Panc1 (cell line): ENCODE results near the gene SLC9A9. TPM values are rescaled to one million over a fixed set of nuclear protein-coding genes. Genes with fewer than 3 reads are reported as not detected.

Experiments used
- ATAC-seq: fragments of 200-7000 bp; cut with Tn5 transposase; 2 replicates; pipeline ENCODE4 v1.9.1; 2020; ENCODE audit warnings: mild to moderate bottlenecking, moderate library complexity
- BruUV-seq: library from RNA; stranded (reverse); fragments of 400-500 nt; replicated peaks from 2 replicates; lab custom pipeline; 2021; lab: Mats Ljungman, UMichigan
- CTCF ChIA-PET: fragments of 300-600 bp; sonication (Branson Sonifier 250); formaldehyde crosslinking; loops from one replicate; lab custom pipeline; 2022; ENCODE audit warnings: antibody characterized with exemption; lab: Charles Lee
- POLR2A ChIA-PET: fragments of 300-600 bp; sonication (Branson Sonifier 250); formaldehyde crosslinking; loops from one replicate; lab custom pipeline; 2022; ENCODE audit warnings: antibody characterized with exemption; lab: Charles Lee
- DNase-seq: peaks from one replicate; pipeline ENCODE4 v3.0.0-alpha.2; 2010; ENCODE audit warnings: low read depth, low spot score
- H3K27ac ChIP-seq: 2 replicates; pipeline ENCODE4 v1.5.1; 2011; ENCODE audit warnings: mild to moderate bottlenecking, low read length, inconsistent platforms
- H3K27me3 ChIP-seq: fragments of 200-500 bp; sonication (Bioruptor generic); 2 replicates; pipeline ENCODE4 v1.6.0; 2014; ENCODE audit warnings: low read length, inconsistent platforms; ENCODE audit not compliant: control insufficient read depth, insufficient read depth
- H3K36me3 ChIP-seq: fragments of 200-500 bp; sonication (Bioruptor generic); 2 replicates; pipeline ENCODE4 v1.5.1; 2014; ENCODE audit warnings: inconsistent platforms, mild to moderate bottlenecking, low read length, moderate library complexity; ENCODE audit not compliant: control insufficient read depth, insufficient read depth
- H3K4me1 ChIP-seq: 2 replicates; pipeline ENCODE4 v1.5.1; 2011; ENCODE audit warnings: inconsistent platforms, mild to moderate bottlenecking, low read length, moderate library complexity; ENCODE audit not compliant: control insufficient read depth, insufficient read depth
- H3K4me3 ChIP-seq, 2 experiments: 2 replicates each; pipeline ENCODE4 v1.5.1; 2011 to 2012; ENCODE audit warnings: low read depth in 2 of 2, low read length in 2 of 2, mild to moderate bottlenecking in 2 of 2, inconsistent platforms in 1 of 2, moderate library complexity in 1 of 2
- H3K9me3 ChIP-seq: fragments of 200-500 bp; sonication (Bioruptor generic); 2 replicates; pipeline ENCODE4 v1.5.1; 2014; ENCODE audit warnings: low read depth, mild to moderate bottlenecking, inconsistent platforms, low read length, moderate library complexity; ENCODE audit not compliant: control insufficient read depth, insufficient read depth
- POLR2AphosphoS5 ChIP-seq: IDR thresholded peaks from 2 replicates; pipeline ENCODE4 v1.6.1; 2012; ENCODE audit warnings: mild to moderate bottlenecking, low read depth, low read length, moderate library complexity
- REST ChIP-seq, 2 experiments: IDR thresholded peaks; 2 replicates each; pipeline ENCODE4 v1.6.1; 2011 to 2012; ENCODE audit warnings: low read depth in 2 of 2, control low read depth in 1 of 2, low read length in 1 of 2, mild to moderate bottlenecking in 1 of 2, moderate library complexity in 1 of 2; ENCODE audit not compliant: insufficient read depth in 1 of 2
- SIN3A ChIP-seq: IDR thresholded peaks from 2 replicates; pipeline ENCODE4 v1.6.1; 2012; ENCODE audit warnings: low read depth, mild to moderate bottlenecking, low read length, moderate library complexity, borderline replicate concordance; ENCODE audit not compliant: insufficient read depth
- TCF7L2 ChIP-seq: IDR thresholded peaks from 2 replicates; pipeline ENCODE4 v1.6.1; 2011; ENCODE audit warnings: mild to moderate bottlenecking, low read depth, low read length, inconsistent platforms
- in situ Hi-C: cut with HindIII; loops from 2 replicates; pipeline ENCODE4 v1.10.0; 2016; ENCODE audit warnings: low sequenced_read_pairs, low pct_unique_long_range_greater_than_20kb
- intact Hi-C: fragments of 100-400 bp; cut with micrococcal nuclease; formaldehyde crosslinking; loops from one replicate; pipeline ENCODE4 v1.10.0; 2022; ENCODE audit not compliant: unreplicated experiment
- total RNA-seq: library from RNA; stranded (reverse); gene quantifications from one replicate; pipeline ENCODE4 v1.2.1, GENCODE V29; 2021; ENCODE audit not compliant: unreplicated experiment
- TF ChIP-seq, protein P1 (sequence below): fragments of 450-650 bp; IDR thresholded peaks from 2 replicates; pipeline ENCODE4 v1.5.1; 2017; ENCODE audit warnings: mild to moderate bottlenecking

Gene SLC9A9
- total RNA-seq, 1 experiment from 2014 or later, result not detected

- no peak for DNase-seq
- no TSS peak for BruUV-seq
- CTCF ChIA-PET, result no interaction called here
- Histone ChIP-seq H3K27ac (no peak overlapping the region), H3K4me1 (no peaks in the 10 kb centered on the region), H3K36me3 (no peaks in the 10 kb centered on the region), H3K27me3 (no peaks in the 10 kb centered on the region), H3K4me3 (no peak overlapping the region), H3K9me3 (no peaks in the 10 kb centered on the region)
- in situ Hi-C loops (no loop called here), intact Hi-C loops (no loop called here)
- TF ChIP-seq, protein P1, sequence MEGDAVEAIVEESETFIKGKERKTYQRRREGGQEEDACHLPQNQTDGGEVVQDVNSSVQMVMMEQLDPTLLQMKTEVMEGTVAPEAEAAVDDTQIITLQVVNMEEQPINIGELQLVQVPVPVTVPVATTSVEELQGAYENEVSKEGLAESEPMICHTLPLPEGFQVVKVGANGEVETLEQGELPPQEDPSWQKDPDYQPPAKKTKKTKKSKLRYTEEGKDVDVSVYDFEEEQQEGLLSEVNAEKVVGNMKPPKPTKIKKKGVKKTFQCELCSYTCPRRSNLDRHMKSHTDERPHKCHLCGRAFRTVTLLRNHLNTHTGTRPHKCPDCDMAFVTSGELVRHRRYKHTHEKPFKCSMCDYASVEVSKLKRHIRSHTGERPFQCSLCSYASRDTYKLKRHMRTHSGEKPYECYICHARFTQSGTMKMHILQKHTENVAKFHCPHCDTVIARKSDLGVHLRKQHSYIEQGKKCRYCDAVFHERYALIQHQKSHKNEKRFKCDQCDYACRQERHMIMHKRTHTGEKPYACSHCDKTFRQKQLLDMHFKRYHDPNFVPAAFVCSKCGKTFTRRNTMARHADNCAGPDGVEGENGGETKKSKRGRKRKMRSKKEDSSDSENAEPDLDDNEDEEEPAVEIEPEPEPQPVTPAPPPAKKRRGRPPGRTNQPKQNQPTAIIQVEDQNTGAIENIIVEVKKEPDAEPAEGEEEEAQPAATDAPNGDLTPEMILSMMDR, result no peak
- TF ChIP-seq TCF7L2, result no peak
- no peak for TF ChIP-seq REST (IDR thresholded peaks at IDR 0.05; ENCODE audit: insufficient read depth in 1 of 2, low read depth in 2 of 2, low read length in 1 of 2)
- no peak for TF ChIP-seq POLR2AphosphoS5
- TF ChIP-seq SIN3A, result no peak
- no peak for ATAC-seq
- POLR2A ChIA-PET, result no interaction called here
Observed at GRCh38 chr3:143441516-143442171, 406.6 kb downstream of the SLC9A9 start.

DNA sequence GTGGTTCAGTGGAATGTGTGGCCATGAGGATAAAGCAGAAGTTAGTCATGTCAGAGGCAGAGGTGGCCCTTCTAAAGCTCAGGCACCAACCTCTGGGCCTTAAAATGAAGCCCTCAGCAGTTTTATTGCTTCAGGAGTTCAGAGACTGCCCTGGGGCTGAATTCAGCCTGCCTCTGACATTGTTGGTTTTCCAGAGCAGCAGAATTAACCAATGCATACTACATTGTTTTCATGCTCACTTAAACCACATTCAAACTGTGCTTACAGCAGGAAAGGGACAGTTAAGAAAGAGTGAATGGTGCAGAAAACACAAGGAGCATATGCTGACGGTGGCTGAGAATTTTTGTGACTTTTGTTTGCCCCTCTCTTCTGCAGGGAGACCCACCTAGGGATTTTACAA is 408.5 kb downstream of the SLC9A9 start:
- POLR2A ChIA-PET, result no interaction called here
- no peaks in the 10 kb centered on the region for H3K4me1 ChIP-seq
- DNase-seq (no peak), ATAC-seq (no peak)
- H3K27me3 ChIP-seq, result no peaks in the 10 kb centered on the region
- in situ Hi-C loops, result no loop called here
- H3K4me3 ChIP-seq, result no peak overlapping the region
- no TSS peak for BruUV-seq
- H3K9me3 ChIP-seq, result no peaks in the 10 kb centered on the region
- no peak overlapping the region for H3K27ac ChIP-seq
- no peaks in the 10 kb centered on the region for H3K36me3 ChIP-seq
- intact Hi-C loops, result no loop called here
- TF ChIP-seq POLR2AphosphoS5, result no peak
- TF ChIP-seq, protein P1, result no peak
- no peak for TF ChIP-seq SIN3A
- no peak for TF ChIP-seq REST (IDR thresholded peaks at IDR 0.05; ENCODE audit: insufficient read depth in 1 of 2, low read depth in 2 of 2, low read length in 1 of 2)
- TF ChIP-seq TCF7L2, result no peak
- CTCF ChIA-PET, result no interaction called here
